Adrenal gland (tissue), 12 donors: ENCODE results near the gene MSX2. TPM values are rescaled to one million over a fixed set of nuclear protein-coding genes. Genes with fewer than 3 reads are reported as not detected.

Experiments used
- DNase-seq, 7 donors: peaks; one replicate each; pipeline ENCODE4 v3.0.0-alpha.2; 2019 to 2020
- H3K27ac ChIP-seq, 5 donors: fragments of 200-600 bp; sonication (generic) in 4 of 5; 1 replicate in 3 of 5; 2 replicates in 2 of 5; pipeline versions ENCODE4 v1.5.1 to v1.8.0; 2016 to 2020; ENCODE audit warnings: mild to moderate bottlenecking in 1 of 5
- H3K27me3 ChIP-seq: fragments of 200-600 bp; 2 replicates; pipeline ENCODE4 v1.8.0; 2021
- H3K36me3 ChIP-seq, 2 donors: fragments of 200-600 bp; replicated peaks in 1 of 2; 1 replicate in 1 of 2; 2 replicates in 1 of 2; pipeline versions ENCODE4 v1.5.1 to v1.8.0; 2018 to 2022
- H3K4me1 ChIP-seq, 2 donors: fragments of 200-600 bp; replicated peaks in 1 of 2; 1 replicate in 1 of 2; 2 replicates in 1 of 2; pipeline versions ENCODE4 v1.5.1 to v1.8.0; 2018 to 2021
- H3K4me3 ChIP-seq, 4 donors: fragments of 200-600 bp; sonication (generic) in 3 of 4; one replicate each; pipeline ENCODE4 v1.5.1; 2016 to 2018
- H3K9me3 ChIP-seq, 3 donors: fragments of 200-600 bp; sonication (generic) in 1 of 3; replicated peaks in 1 of 3; 1 replicate in 2 of 3; 2 replicates in 1 of 3; pipeline versions ENCODE4 v1.5.1 to v1.8.0; 2016 to 2021
- POLR2A ChIP-seq, 2 donors: fragments of 450-650 bp; IDR thresholded peaks; one replicate each; pipeline ENCODE4 v1.6.1; 2017; ENCODE audit warnings: antibody characterized with exemption in 2 of 2, mild to moderate bottlenecking in 2 of 2, moderate library complexity in 1 of 2
- WGBS, 4 donors: extraction: QIAGEN DNeasy Blood & Tissue Kit in 2 of 4; methylation state at CpG; one replicate each; pipeline versions ENCODE4 v1.1.5 to v1.1.7; 2013 to 2017; 5-methylcytosine and 5-hydroxymethylcytosine counted together
- intact Hi-C, 2 donors: fragments of 100-400 bp; cut with DNase I; formaldehyde crosslinking; loops; one replicate each; pipeline versions ENCODE4 v1.14.1 to v1.15.0; 2022 to 2023
- polyA plus RNA-seq, 3 donors: library from polyadenylated mRNA; stranded (reverse); fragments of 200-250 nt in 2 of 3; fragments of 350-450 nt in 1 of 3; fragmentation: Illumina TruSeq in 1 of 3; extraction: RNeasy Lipid Tissue Mini Kit (QIAGEN cat#74804) in 1 of 3; gene quantifications; one replicate each; pipeline ENCODE4 v1.2.3, GENCODE V29; 2013 to 2014
- total RNA-seq, 9 donors: library from RNA; depleted of rRNA in 4 of 9; stranded (reverse); fragments of >200 nt in 4 of 9; fragments of 120-200 nt in 1 of 9; fragmentation: NEBNext Ultra II Directional in 1 of 9; extraction: Animal tissue kit (Norgen Biotek cat#: 25700) in 1 of 9; gene quantifications; one replicate each; pipeline versions ENCODE4 v1.1.0 to v1.2.4, GENCODE V29; 2013 to 2023
- TF ChIP-seq, protein P1 (sequence below), 6 experiments: fragments of 450-650 bp in 4 of 6; fragments of 200-600 bp in 2 of 6; sonication (generic) in 1 of 6; IDR thresholded peaks; 1 replicate in 5 of 6; 2 replicates in 1 of 6; pipeline versions ENCODE4 v1.5.1 to v1.8.0; 2016 to 2021; ENCODE audit warnings: antibody characterized with exemption in 6 of 6, mild to moderate bottlenecking in 2 of 6, moderate library complexity in 1 of 6
- donor health status: healthy with polysubstance abuse.
- donor health status: Bipolar disorder and iron deficiency.
- donor health status: DM: yes; HTN: yes; CAD: no.
- donor health status: DM: no; HTN: no; CAD: no.
- donor health status: DM: no; HTN: no; CAD: no.
- donor health status: DM: yes; HTN: yes; CAD: no.

Gene MSX2
- total and polyA plus RNA-seq, 12 donors, result 0.24 to 1.3 (median 0.58) TPM; not detected in 1

DNA sequence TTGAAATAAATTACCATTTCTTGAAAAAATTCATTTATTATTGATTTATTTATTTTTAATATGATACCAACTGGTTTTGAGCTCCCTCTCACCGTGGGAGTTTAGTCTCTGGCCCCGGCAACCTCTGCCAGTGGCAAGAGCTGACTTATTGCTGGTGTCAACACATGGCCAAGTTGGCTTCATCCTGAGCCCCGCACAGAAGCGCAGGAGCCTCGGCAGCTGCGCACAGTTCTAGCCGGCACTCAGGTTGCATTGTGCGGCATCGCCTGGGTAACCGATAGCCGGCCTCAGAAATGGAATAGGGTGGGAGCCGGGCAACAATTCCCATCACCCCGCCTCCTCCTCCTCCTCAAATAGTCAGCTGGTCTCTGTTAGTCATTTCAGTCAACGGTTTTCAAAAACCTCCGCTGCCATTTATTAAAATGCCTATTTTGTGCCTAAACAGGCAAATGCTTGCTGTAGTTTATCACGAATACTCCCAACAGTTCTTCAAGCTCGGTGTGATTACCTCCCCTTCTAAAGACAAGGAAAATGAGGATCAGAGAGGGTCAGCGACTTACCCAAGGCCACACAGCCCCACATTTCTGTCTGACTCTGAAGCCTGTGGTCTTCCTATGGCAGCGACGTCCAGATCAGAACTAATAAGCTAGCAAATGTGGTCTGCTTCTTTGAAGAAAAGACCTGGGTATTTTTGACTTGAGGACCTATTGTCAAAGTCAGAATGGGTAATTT lies 15.7 kb upstream of the MSX2 start:
- 51 to 63% (median 59%) methylated on average over 20 of the region's 20 CpGs for WGBS, 4 donors
- DNase-seq, result no peak
- no peaks in the 10 kb centered on the region for H3K9me3 ChIP-seq
- no peak overlapping the region for H3K27ac ChIP-seq
- H3K27me3 ChIP-seq, result peaks cover 23% of the 10 kb centered on the region
- TF ChIP-seq, protein P1, sequence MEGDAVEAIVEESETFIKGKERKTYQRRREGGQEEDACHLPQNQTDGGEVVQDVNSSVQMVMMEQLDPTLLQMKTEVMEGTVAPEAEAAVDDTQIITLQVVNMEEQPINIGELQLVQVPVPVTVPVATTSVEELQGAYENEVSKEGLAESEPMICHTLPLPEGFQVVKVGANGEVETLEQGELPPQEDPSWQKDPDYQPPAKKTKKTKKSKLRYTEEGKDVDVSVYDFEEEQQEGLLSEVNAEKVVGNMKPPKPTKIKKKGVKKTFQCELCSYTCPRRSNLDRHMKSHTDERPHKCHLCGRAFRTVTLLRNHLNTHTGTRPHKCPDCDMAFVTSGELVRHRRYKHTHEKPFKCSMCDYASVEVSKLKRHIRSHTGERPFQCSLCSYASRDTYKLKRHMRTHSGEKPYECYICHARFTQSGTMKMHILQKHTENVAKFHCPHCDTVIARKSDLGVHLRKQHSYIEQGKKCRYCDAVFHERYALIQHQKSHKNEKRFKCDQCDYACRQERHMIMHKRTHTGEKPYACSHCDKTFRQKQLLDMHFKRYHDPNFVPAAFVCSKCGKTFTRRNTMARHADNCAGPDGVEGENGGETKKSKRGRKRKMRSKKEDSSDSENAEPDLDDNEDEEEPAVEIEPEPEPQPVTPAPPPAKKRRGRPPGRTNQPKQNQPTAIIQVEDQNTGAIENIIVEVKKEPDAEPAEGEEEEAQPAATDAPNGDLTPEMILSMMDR (IDR thresholded peaks at IDR 0.05), result no peak
- no peak for TF ChIP-seq POLR2A (IDR thresholded peaks at IDR 0.05)
- no peak overlapping the region for H3K4me3 ChIP-seq
- no peaks in the 10 kb centered on the region for H3K4me1 ChIP-seq
- no peaks in the 10 kb centered on the region for H3K36me3 ChIP-seq
- intact Hi-C loops, result no loop called here

DNA sequence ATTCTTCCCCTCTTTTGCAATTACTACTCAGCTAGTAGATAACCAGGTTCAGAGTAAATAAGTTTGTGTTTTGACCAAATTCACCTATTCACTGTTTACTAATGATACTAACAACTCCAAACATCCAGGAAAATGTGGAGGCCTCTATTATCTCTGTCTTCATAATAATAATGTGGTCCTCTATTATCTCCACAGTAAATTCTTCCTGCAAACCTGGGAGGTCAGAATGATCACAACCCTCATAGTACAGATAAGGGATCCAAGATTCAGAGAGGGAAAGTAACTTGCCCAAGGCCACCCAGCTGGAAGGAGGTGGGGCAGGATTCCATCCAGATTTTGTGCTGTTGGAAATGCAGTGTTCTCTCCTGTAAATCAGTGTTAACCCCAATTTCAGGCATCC lies 9.6 kb upstream of the MSX2 start:
- Histone ChIP-seq H3K9me3 (no peaks in the 10 kb centered on the region), H3K27me3 (peaks cover 42% of the 10 kb centered on the region), H3K36me3 (no peaks in the 10 kb centered on the region), H3K4me1 (no peaks in the 10 kb centered on the region), H3K27ac (no peak overlapping the region), H3K4me3 (no peak overlapping the region)
- DNase-seq, result no peak
- no peak for TF ChIP-seq POLR2A (IDR thresholded peaks at IDR 0.05)
- TF ChIP-seq, protein P1 (IDR thresholded peaks at IDR 0.05), result no peak
- intact Hi-C loops, result no loop called here

DNA sequence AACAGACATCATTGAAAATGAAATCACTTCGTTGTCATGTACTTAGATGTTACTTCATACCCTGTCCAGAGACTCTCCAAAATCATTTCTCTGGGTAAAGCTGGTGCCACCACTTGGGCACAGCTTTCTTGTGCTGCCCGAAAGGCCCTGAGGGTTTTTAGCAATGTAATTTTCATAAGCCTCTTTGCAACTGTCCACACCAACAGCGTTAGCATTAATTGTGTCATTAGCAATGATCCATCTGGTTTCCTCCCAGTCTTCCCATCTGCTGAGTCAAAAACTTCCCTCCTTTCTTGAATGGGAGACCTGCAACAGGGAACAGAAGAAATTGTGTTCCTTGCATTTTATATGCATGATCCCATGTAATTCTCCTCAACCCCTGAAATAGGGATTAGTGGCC lies 8.6 kb upstream of the MSX2 start:
- H3K36me3 ChIP-seq, result no peaks in the 10 kb centered on the region
- no peaks in the 10 kb centered on the region for H3K9me3 ChIP-seq
- no peak overlapping the region for H3K27ac ChIP-seq
- no peak overlapping the region for H3K4me3 ChIP-seq
- WGBS, 4 donors, result 71 to 79% (median 77%) methylated on average over 3 of the region's 3 CpGs
- no peaks in the 10 kb centered on the region for H3K4me1 ChIP-seq
- TF ChIP-seq POLR2A (IDR thresholded peaks at IDR 0.05), result no peak
- TF ChIP-seq, protein P1 (IDR thresholded peaks at IDR 0.05), result no peak
- DNase-seq, result no peak
- intact Hi-C loops, result no loop called here
- peaks cover 49% of the 10 kb centered on the region for H3K27me3 ChIP-seq

DNA sequence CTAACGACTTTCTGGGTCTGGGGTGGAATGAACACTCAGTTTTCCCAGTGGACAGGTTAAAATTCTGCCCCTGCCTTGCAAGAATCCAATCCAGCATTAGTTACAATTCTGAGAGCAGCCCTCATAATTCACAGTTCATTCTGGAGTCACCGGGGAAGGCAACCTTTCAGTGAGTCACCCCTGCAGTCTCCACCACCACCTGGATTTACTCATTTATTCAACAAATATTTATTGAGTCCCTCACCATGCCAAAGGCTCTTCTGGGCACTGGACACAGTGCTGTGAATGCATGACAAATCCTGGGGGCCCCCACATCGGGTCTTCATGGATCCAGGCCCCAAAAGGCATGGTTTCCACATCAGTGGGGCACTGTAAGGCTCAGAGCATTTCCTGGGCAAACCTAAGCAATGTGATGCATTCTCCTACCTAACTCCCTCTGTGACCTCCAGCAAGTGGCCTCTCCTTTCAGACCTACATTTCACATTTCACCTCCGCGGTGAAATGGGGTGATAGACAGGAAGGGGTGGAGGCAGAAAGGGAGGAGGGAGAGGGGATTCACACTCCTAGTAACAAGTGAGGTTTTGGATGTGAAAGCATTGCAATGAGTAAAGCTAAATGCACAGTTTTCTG lies 6.4 kb upstream of the MSX2 start:
- intact Hi-C loops, result no loop called here
- Histone ChIP-seq H3K4me1 (no peaks in the 10 kb centered on the region), H3K4me3 (no peak overlapping the region), H3K27ac (no peak overlapping the region), H3K27me3 (peaks cover 66% of the 10 kb centered on the region), H3K36me3 (no peaks in the 10 kb centered on the region), H3K9me3 (no peaks in the 10 kb centered on the region)
- TF ChIP-seq, protein P1 (IDR thresholded peaks at IDR 0.05), result no peak
- no peak for TF ChIP-seq POLR2A (IDR thresholded peaks at IDR 0.05)
- WGBS, 4 donors, result 19 to 26% (median 23%) methylated on average over 5 of the region's 5 CpGs
- DNase-seq, result no peak
